ENCODE results near the gene HSD11B1.

DNA sequence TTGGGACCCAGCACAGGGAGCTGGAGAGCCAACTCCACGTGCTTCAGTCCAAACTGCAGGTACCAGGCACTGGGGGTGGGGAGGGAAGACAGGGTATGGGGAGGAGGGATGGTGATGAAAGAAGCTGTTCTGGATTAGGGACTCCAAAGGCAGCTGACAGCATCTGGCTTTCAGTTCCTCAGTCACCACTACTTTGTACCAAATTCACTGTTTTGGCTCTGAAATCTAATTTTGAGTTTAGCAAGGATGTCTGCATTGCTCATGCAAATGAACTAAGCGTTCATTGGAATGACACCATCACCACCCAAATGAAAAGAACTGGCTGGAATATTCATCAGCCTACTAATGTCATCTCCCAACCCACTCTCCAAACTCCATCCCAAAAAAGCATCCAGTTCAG lies 71.0 kb downstream of the HSD11B1 start:
- TF ChIP-seq, protein P1, sequence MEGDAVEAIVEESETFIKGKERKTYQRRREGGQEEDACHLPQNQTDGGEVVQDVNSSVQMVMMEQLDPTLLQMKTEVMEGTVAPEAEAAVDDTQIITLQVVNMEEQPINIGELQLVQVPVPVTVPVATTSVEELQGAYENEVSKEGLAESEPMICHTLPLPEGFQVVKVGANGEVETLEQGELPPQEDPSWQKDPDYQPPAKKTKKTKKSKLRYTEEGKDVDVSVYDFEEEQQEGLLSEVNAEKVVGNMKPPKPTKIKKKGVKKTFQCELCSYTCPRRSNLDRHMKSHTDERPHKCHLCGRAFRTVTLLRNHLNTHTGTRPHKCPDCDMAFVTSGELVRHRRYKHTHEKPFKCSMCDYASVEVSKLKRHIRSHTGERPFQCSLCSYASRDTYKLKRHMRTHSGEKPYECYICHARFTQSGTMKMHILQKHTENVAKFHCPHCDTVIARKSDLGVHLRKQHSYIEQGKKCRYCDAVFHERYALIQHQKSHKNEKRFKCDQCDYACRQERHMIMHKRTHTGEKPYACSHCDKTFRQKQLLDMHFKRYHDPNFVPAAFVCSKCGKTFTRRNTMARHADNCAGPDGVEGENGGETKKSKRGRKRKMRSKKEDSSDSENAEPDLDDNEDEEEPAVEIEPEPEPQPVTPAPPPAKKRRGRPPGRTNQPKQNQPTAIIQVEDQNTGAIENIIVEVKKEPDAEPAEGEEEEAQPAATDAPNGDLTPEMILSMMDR (IDR thresholded peaks at IDR 0.05; ENCODE audit: insufficient read depth, low read length, poor library complexity, severe bottlenecking), result no peak
- TF ChIP-seq EZH2phosphoT487 (conservative IDR thresholded peaks at IDR 0.05; ENCODE audit: low read length), result no peak

Measured in SU-DHL-6 (cell line).